Activated CD8-positive, alpha-beta T cell treated with anti-CD3 and anti-CD28 coated beads for 36 hours (primary cell): ENCODE measurements around the gene SIGLEC10. TPM values are rescaled to one million over a fixed set of nuclear protein-coding genes. Genes with fewer than 3 reads are reported as not detected.

ENCODE experiments used
- ATAC-seq: fragments of 200-7000 bp; cut with Tn5 transposase; one replicate; pipeline ENCODE4 v1.10.0; 2021; ENCODE audit warnings: mild to moderate bottlenecking, moderate library complexity
- CTCF ChIA-PET: fragments of 350-600 bp; sonication (Branson Sonifier 250); formaldehyde crosslinking; loops from one replicate; lab custom pipeline; 2021; ENCODE audit warnings: antibody characterized with exemption; lab: Charles Lee
- POLR2A ChIA-PET: fragments of 350-600 bp; sonication (Branson Sonifier 250); formaldehyde crosslinking; loops from one replicate; lab custom pipeline; 2021; ENCODE audit warnings: antibody characterized with exemption; lab: Charles Lee
- DNase-seq: peaks from one replicate; pipeline ENCODE4 v3.0.0-alpha.2; 2020
- H3K27ac Mint-ChIP-seq: one replicate; pipeline ENCODE4 v1.8.0; 2021; ENCODE audit warnings: mild to moderate bottlenecking, mixed read lengths
- H3K27me3 Mint-ChIP-seq: one replicate; pipeline ENCODE4 v1.8.0; 2021; ENCODE audit warnings: mixed read lengths
- H3K36me3 Mint-ChIP-seq: one replicate; pipeline ENCODE4 v1.8.0; 2021; ENCODE audit warnings: low read depth, mixed read lengths
- H3K4me1 Mint-ChIP-seq: one replicate; pipeline ENCODE4 v1.8.0; 2021; ENCODE audit warnings: low read depth, mixed read lengths
- H3K4me3 Mint-ChIP-seq: one replicate; pipeline ENCODE4 v1.8.0; 2021; ENCODE audit warnings: mild to moderate bottlenecking, moderate library complexity, mixed read lengths
- H3K9me3 Mint-ChIP-seq: one replicate; pipeline ENCODE4 v1.8.0; 2021; ENCODE audit warnings: mixed read lengths
- CTCF ChIP-seq: fragments of 200-600 bp; IDR thresholded peaks from one replicate; pipeline ENCODE4 v1.8.0; 2022; ENCODE audit warnings: antibody characterized with exemption, mild to moderate bottlenecking
- intact Hi-C: fragments of 100-400 bp; cut with micrococcal nuclease; formaldehyde crosslinking; loops from one replicate; pipeline ENCODE4 v1.10.0; 2022
- total RNA-seq, 2 experiments: library from RNA; stranded (reverse); gene quantifications; one replicate each; pipeline ENCODE4 v1.2.3, GENCODE V29; 2021

Gene SIGLEC10
- total RNA-seq, 2 experiments from 2014 or later = 0.32 TPM; not detected in 1

GRCh38 chr19:51396175-51396574 lies 21.3 kb downstream of the SIGLEC10 start:
- Mint-ChIP-seq H3K9me3 (peaks cover 1% of the 10 kb centered on the region), H3K36me3 (peaks cover 23% of the 10 kb centered on the region), H3K4me3 (peak overlapping the region; percentile 98), H3K27ac (peak overlapping the region; percentile 12), H3K27me3 (no peaks in the 10 kb centered on the region), H3K4me1 (peaks cover 54% of the 10 kb centered on the region)
- ChIA-PET POLR2A (interaction anchor here (0.6 to 3.8 kb wide), 6 partner anchors 15 to 55 kb away, joined by 3 to 40 read pairs (median 8); partner anchors contain the start of genes CLDND2, NKG7 and VSIG10L), CTCF (interaction anchor here (0.7 to 6.8 kb wide), 11 partner anchors 11 to 266 kb away, joined by 3 to 60 read pairs (median 5); partner anchors contain the start of genes ETFB and SIGLEC10)
- DNase-seq (no peak), ATAC-seq (no peak)
- intact Hi-C loops = no loop called here
- TF ChIP-seq CTCF = no peak

- DNase-seq (peak; percentile 99), ATAC-seq (peak; percentile 86)
- peaks cover 1% of the 10 kb centered on the region for H3K9me3 Mint-ChIP-seq
- peaks cover 19% of the 10 kb centered on the region for H3K36me3 Mint-ChIP-seq
- intact Hi-C loops = no loop called here
- peaks cover 48% of the 10 kb centered on the region for H3K4me1 Mint-ChIP-seq
- no peaks in the 10 kb centered on the region for H3K27me3 Mint-ChIP-seq
- H3K27ac Mint-ChIP-seq = peak overlapping the region; percentile 98
- POLR2A ChIA-PET = interaction anchor here (0.8 to 3.8 kb wide), 10 partner anchors 13 to 52 kb away, joined by 3 to 40 read pairs (median 5); partner anchors contain the start of genes CLDND2, ETFB, NKG7 and VSIG10L
- H3K4me3 Mint-ChIP-seq = peak overlapping the region; percentile 98
- TF ChIP-seq CTCF = peak; percentile 20
- CTCF ChIA-PET = interaction anchor here (0.8 to 4.7 kb wide), 14 partner anchors 13 to 263 kb away, joined by 3 to 49 read pairs (median 5); partner anchors contain the start of gene ETFB
These were observed 23.2 kb downstream of the SIGLEC10 start for GRCh38 chr19:51394050-51394836.

GRCh38 chr19:51392701-51393100 lies 24.7 kb downstream of the SIGLEC10 start:
- Mint-ChIP-seq H3K4me3 (peak overlapping the region; percentile 58), H3K9me3 (peaks cover 1% of the 10 kb centered on the region), H3K27ac (peak overlapping the region; percentile 87), H3K36me3 (peaks cover 19% of the 10 kb centered on the region), H3K27me3 (no peaks in the 10 kb centered on the region), H3K4me1 (peaks cover 52% of the 10 kb centered on the region)
- POLR2A ChIA-PET = interaction anchor here (3.3 to 3.8 kb wide), 2 partner anchors 11 to 21 kb away, joined by 11 to 40 read pairs; partner anchors contain the start of gene NKG7
- TF ChIP-seq CTCF = no peak
- intact Hi-C loops = no loop called here
- no peak for ATAC-seq
- no peak for DNase-seq
- CTCF ChIA-PET = interaction anchor here (1.0 to 2.4 kb wide), 3 partner anchors 11 to 27 kb away, joined by 3 to 8 read pairs (median 3); no protein-coding TSS in a partner anchor

GRCh38 chr19:51391073-51391611 lies 26.3 kb downstream of the SIGLEC10 start:
- intact Hi-C loops = no loop called here
- H3K4me3 Mint-ChIP-seq = no peak overlapping the region
- peak overlapping the region; percentile 78 for H3K27ac Mint-ChIP-seq
- CTCF ChIA-PET = interaction anchor here (0.8 to 1.7 kb wide), 5 partner anchors 10 to 124 kb away, joined by 3 to 4 read pairs (median 3); no protein-coding TSS in a partner anchor
- ATAC-seq (no peak), DNase-seq (no peak)
- peaks cover 45% of the 10 kb centered on the region for H3K4me1 Mint-ChIP-seq
- H3K36me3 Mint-ChIP-seq = peaks cover 11% of the 10 kb centered on the region
- no peak for TF ChIP-seq CTCF
- no peaks in the 10 kb centered on the region for H3K27me3 Mint-ChIP-seq
- H3K9me3 Mint-ChIP-seq = peaks cover 1% of the 10 kb centered on the region
- POLR2A ChIA-PET = interaction anchor here (1.3 kb wide), 1 partner anchor 19 kb away, joined by 5 read pairs; the partner anchor contains the start of gene NKG7
